Subcutaneous adipose tissue (tissue), 4 donors: ENCODE measurements around the gene TBC1D2B. TPM values are rescaled to one million over a fixed set of nuclear protein-coding genes. Genes with fewer than 3 reads are reported as not detected.

ENCODE experiments used
- CTCF ChIP-seq: fragments of 450-650 bp; IDR thresholded peaks from one replicate; pipeline ENCODE4 v1.5.1; 2016; ENCODE audit warnings: low read depth, mild to moderate bottlenecking, control low read depth, antibody characterized with exemption, moderate library complexity
- total RNA-seq, 4 donors: library from RNA; depleted of rRNA; stranded (reverse); fragments of >200 nt; gene quantifications; one replicate each; pipeline ENCODE4 v1.1.0, GENCODE V29; 2016

TBC1D2B gene
- total RNA-seq, 4 donors from 2014 or later: 57.6 to 112 (median 101) TPM

DNA sequence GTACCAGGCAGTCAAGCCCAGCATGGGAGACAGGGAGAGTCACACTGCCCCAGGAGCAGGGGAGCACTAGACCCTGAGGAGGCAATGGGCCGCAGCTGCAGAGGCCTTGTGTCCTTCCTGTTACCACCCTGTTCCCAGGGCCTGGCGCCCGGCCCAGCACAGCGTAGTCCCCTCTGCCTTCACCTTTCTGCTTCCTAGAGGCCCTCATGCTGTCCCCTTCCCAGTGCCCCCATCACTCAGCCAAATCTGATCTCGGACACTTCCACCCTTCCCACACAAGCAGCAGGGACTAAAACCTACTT is 6.9 kb upstream of the TBC1D2B start:
- TF ChIP-seq CTCF: no peak

- no peak for TF ChIP-seq CTCF
Measured at GRCh38 chr15:78083687-78084448, 6.4 kb upstream of the TBC1D2B start.

DNA sequence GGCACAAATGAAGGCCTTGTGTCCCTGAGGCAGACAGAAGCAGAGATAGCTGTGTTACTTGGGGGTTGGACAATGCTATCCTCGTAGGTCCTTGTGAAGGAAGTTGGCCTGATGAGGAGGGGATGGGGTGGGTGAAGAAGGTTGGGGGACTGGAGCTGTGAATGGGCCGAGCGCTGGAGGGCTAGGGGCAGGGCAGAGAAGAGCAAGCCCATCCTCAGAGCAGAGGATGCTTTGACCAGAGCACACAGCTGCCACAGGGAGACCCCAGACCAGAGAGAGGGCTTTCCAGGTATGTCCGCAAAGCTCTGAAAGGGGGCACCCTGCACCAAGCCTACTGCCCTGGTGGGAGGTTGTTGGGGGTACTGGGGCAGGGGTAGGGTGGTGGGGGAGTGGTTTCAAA is 5.7 kb upstream of the TBC1D2B start:
- TF ChIP-seq CTCF: no peak

DNA sequence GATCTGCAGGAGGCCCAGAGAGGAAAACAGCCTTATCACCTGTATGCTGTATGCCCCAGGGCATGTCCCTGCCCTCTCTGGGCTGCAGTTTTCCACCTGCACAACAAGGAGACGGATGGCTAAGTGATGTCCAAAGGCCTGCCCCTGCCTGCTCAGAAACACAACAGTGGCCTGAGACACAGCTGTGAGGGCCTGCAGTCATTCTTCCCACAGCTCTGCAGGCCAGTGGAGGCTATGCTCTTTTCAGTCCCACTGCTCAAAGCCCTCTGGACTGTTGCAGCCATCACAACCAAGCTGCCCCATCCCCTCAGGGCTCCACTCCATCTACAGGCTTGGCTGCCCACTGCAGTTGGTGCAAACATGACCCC is 5.2 kb upstream of the TBC1D2B start:
- no peak for TF ChIP-seq CTCF

DNA sequence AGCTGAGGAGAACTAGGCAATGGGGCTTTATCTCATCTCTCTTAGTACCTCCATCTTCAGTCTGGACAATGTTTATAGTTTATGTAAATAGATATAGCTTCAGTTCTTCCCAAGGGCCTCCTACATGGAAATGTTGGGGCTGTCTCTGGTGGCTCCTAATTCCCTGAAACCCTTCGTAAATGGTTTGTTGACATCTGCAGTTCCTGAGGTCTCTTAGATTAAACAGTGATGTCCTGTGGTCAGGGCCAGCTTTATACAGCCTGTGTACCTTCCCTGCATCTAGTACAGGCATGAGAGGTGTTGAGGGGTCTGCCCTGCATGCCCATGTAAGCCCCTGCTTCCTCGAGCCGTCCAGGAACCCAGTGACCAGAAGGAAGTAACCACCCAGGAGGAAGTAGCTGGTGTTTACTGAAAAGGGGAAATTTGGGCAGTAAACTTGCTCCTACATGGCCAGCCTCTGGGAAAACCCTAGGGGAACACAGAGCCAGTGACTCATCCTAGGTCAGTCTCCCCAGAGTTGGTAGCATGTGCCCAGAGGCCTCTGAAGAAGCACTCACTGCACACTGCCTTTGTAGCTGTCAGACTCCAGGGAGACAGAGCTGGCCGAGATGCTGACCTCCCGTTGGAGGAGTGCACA is 4.7 kb upstream of the TBC1D2B start:
- no peak for TF ChIP-seq CTCF

- TF ChIP-seq CTCF: no peak
Measured at GRCh38 chr15:78080088-78080460, 2.6 kb upstream of the TBC1D2B start.

DNA sequence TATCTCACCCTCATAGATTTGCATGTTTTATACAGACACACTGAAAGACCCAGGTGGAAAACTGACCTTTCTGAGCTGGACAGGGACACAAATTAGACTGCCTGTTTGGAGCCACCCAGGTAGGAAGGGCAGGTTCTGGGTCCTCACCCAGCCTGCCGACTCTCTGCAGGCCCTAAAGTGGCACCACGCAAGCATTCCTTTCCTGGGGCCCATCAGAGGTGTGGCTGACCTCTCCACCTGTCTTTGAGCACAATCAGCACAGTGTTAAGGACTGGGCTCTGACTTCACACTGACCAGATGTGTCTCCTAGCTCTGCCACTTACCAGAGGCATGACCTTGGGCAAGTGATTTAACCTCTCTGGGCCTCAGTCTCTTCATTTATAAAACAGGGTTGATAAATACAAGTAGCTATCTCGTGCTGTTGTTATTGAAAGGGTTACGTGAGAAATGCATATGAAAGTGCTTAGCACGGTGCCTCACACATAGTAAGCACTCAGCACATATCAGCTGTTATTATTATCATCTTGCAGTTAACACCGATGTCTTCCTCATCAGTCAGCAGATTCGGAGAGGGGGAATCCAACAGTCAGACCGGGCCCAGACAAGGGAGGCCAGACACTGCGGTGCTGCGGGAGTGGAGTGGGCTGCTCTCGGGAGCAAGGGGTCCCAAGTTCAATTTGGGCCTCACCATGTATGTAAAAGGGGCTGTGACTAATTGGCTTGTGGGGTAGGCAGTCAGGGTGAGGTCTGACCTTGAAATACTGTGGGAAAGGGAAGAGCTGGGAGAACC is 2.0 kb upstream of the TBC1D2B start:
- no peak for TF ChIP-seq CTCF
